Measurements from ENCODE around the gene MCF2L. TPM values are rescaled to one million over a fixed set of nuclear protein-coding genes. Genes with fewer than 3 reads are reported as not detected.
A peak's percentile ranks its signal among the peaks of the same experiment; 100 is the strongest.

The MCF2L gene
- total RNA-seq, 1 experiment from 2014 or later, result 5.9 TPM

GRCh38 chr13:113103646-113104045 lies 134.6 kb downstream of the MCF2L start:
- Histone ChIP-seq H3K27me3 (ENCODE audit: low read length) (no peaks in the 10 kb centered on the region), H3K79me2 (ENCODE audit: low read length) (no peaks in the 10 kb centered on the region), H3K36me3 (ENCODE audit: low read depth, low read length) (no peaks in the 10 kb centered on the region), H3K9me2 (replicated peaks; ENCODE audit: low read length) (no peaks in the 10 kb centered on the region), H2AFZ (ENCODE audit: low read length) (no peak overlapping the region), H3K27ac (ENCODE audit: low read length) (no peak overlapping the region), H3K9ac (ENCODE audit: low read length) (no peak overlapping the region), H3K4me1 (ENCODE audit: insufficient read depth, low read length) (no peaks in the 10 kb centered on the region), H3K4me2 (ENCODE audit: low read length) (no peak overlapping the region), H3F3A (ENCODE audit: low read length, unreplicated experiment) (no peaks in the 10 kb centered on the region), H3K9me3 (ENCODE audit: low read length) (no peaks in the 10 kb centered on the region), H4K20me1 (ENCODE audit: low read length) (no peaks in the 10 kb centered on the region), H3K4me3 (ENCODE audit: low read length) (no peak overlapping the region)
- no TSS peak for BruUV-seq (replicated peaks)
- CTCF ChIA-PET, result no interaction called here
- ATAC-seq, result no peak
- TF ChIP-seq EZH2 (IDR thresholded peaks at IDR 0.05; ENCODE audit: low read length, unreplicated experiment), result no peak
- TF ChIP-seq EZH2phosphoT487 (IDR thresholded peaks at IDR 0.05; ENCODE audit: borderline replicate concordance, low read length), result no peak
- TF ChIP-seq CTCF (conservative IDR thresholded peaks at IDR 0.05; ENCODE audit: low read depth, low read length), result no peak
- intact Hi-C loops (cut with micrococcal nuclease), result no loop called here
- no peak for DNase-seq
- POLR2A ChIA-PET (ENCODE audit: unreplicated experiment), result no interaction called here

GRCh38 chr13:113105032-113105920 lies 136.3 kb downstream of the MCF2L start, which contains the start of gene F7:
F7 (plus strand) TSS chr13:113105791; CDS start chr13:113105842, 51 bp downstream.
- BruUV-seq (replicated peaks), result no TSS peak
- no peak within 1 kb of the TSS for H2AFZ ChIP-seq (ENCODE audit: low read length)

More at GRCh38 chr13:113105032-113105920, 136.3 kb downstream of the MCF2L start, which contains the start of gene F7:
- TF ChIP-seq EZH2phosphoT487 (IDR thresholded peaks at IDR 0.05; ENCODE audit: borderline replicate concordance, low read length) (no peak), EZH2 (IDR thresholded peaks at IDR 0.05; ENCODE audit: low read length, unreplicated experiment) (no peak), CTCF (conservative IDR thresholded peaks at IDR 0.05; ENCODE audit: low read depth, low read length) (no peak)
- H3K27ac ChIP-seq (ENCODE audit: low read length), result no peak within 1 kb of the TSS
- H3K36me3 ChIP-seq (ENCODE audit: low read depth, low read length), result no peaks in the 10 kb centered on the region
- no peaks in the 10 kb centered on the region for H3K4me1 ChIP-seq (ENCODE audit: insufficient read depth, low read length)
- ATAC-seq (peak; percentile 80), DNase-seq (peak; percentile 8)
- H3F3A ChIP-seq (ENCODE audit: low read length, unreplicated experiment), result no peaks in the 10 kb centered on the region
- no peak within 1 kb of the TSS for H3K4me3 ChIP-seq (ENCODE audit: low read length)
- H3K9me2 ChIP-seq (replicated peaks; ENCODE audit: low read length), result no peaks in the 10 kb centered on the region
- H3K4me2 ChIP-seq (ENCODE audit: low read length), result no peak within 1 kb of the TSS
- no peak within 1 kb of the TSS for H3K9ac ChIP-seq (ENCODE audit: low read length)
- intact Hi-C loops (cut with micrococcal nuclease), result no loop called here
- ChIA-PET CTCF (no interaction called here), POLR2A (ENCODE audit: unreplicated experiment) (no interaction called here)
- H3K27me3 ChIP-seq (ENCODE audit: low read length), result no peaks in the 10 kb centered on the region
- H3K79me2 ChIP-seq (ENCODE audit: low read length), result no peaks in the 10 kb centered on the region
- no peaks in the 10 kb centered on the region for H4K20me1 ChIP-seq (ENCODE audit: low read length)
- H3K9me3 ChIP-seq (ENCODE audit: low read length), result no peaks in the 10 kb centered on the region
